ENCODE results near the gene APOC3. TPM values are rescaled to one million over a fixed set of nuclear protein-coding genes. Genes with fewer than 3 reads are reported as not detected.

The APOC3 gene
- polyA plus RNA-seq, 1 donor (not counting 4 experiments of a cell fraction or from before 2014, with no cell fraction given): not detected

GRCh38 chr11:116835042-116835772, 5.5 kb downstream of the APOC3 start:
- no peaks in the 10 kb centered on the region for H3K27me3 ChIP-seq (ENCODE audit: control insufficient read depth, extremely low read depth, insufficient read depth, low read length)
- peak overlapping the region; percentile 26 for H2AFZ ChIP-seq (ENCODE audit: control insufficient read depth, low read length)
- no peak for TF ChIP-seq CTCF (optimal IDR thresholded peaks at IDR 0.05 in 1 of 3, IDR thresholded peaks at IDR 0.05 in 1 of 3, conservative IDR thresholded peaks at IDR 0.05 in 1 of 3; ENCODE audit: extremely low read depth in 1 of 3, insufficient read depth in 2 of 3, low read length in 3 of 3)
- TF ChIP-seq EZH2 (IDR thresholded peaks at IDR 0.05; ENCODE audit: low read length): no peak
- H3K9me1 ChIP-seq (ENCODE audit: control insufficient read depth, extremely low read depth, insufficient read depth, low read length): no peaks in the 10 kb centered on the region
- dilution Hi-C loops (cut with MboI; ENCODE audit: extremely low pct_ligation_motif_present, low sequenced_read_pairs): no loop called here
- peaks cover 4% of the 10 kb centered on the region for H3K4me1 ChIP-seq (ENCODE audit: control insufficient read depth, extremely low read depth, insufficient read depth, low read length)
- DNase-seq (ENCODE audit: low read depth, low spot score) (no peak), FAIRE-seq (no peak)
- H3K27ac ChIP-seq (ENCODE audit: control insufficient read depth, insufficient read depth, low read length): no peak overlapping the region
- H3K9me3 ChIP-seq (ENCODE audit: control insufficient read depth, low read depth, low read length): no peaks in the 10 kb centered on the region
- no peaks in the 10 kb centered on the region for H4K20me1 ChIP-seq (ENCODE audit: control insufficient read depth, extremely low read depth, insufficient read depth, low read length)
- H3K4me2 ChIP-seq (ENCODE audit: control insufficient read depth, extremely low read depth, insufficient read depth, low read depth, low read length): peak overlapping the region; percentile 86
- peak overlapping the region; percentile 15 for H3K9ac ChIP-seq (ENCODE audit: control insufficient read depth, extremely low read depth, insufficient read depth, low read length)
- H3K4me3 ChIP-seq (ENCODE audit: control insufficient read depth in 2 of 3, extremely low read depth in 1 of 3, insufficient read depth in 2 of 3, low read depth in 1 of 3, low read length in 3 of 3): peak overlapping the region in 1 of 3 experiments; percentile 59
- no peaks in the 10 kb centered on the region for H3K79me2 ChIP-seq (ENCODE audit: control insufficient read depth, insufficient read depth, low read length)
- no peaks in the 10 kb centered on the region for H3K36me3 ChIP-seq (ENCODE audit: control insufficient read depth in 2 of 2, extremely low read depth in 1 of 2, insufficient read depth in 2 of 2, low read length in 2 of 2)

DNA sequence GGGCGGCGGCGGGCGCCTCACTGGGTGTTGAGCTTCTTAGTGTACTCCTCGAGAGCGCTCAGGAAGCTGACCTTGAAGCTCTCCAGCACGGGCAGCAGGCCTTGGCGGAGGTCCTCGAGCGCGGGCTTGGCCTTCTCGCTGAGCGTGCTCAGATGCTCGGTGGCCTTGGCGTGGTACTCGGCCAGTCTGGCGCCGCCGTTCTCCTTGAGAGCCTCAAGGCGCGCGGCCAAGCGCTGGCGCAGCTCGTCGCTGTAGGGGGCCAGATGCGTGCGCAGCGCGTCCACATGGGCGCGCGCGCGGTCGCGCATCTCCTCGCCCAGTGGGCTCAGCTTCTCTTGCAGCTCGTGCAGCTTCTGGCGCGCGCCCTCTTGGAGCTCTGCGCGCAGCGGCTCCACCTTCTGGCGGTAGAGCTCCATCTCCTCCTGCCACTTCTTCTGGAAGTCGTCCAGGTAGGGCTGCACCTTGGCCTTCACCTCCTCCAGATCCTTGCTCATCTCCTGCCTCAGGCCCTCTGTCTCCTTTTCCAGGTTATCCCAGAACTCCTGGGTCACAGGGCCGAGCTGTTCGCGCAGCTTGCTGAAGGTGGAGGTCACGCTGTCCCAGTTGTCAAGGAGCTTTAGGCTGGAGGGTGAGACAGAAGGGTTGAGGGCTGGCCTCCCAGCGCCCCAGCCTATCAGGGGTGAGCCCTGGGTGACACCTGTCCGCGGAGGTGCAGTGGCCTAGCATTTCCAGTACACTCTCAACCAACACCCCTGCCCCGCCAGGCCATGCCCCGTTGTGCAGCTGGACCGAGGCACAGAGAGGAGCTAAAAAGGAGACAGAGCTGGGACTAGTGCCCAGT, 6.3 kb downstream of the APOC3 start:
- FAIRE-seq: peak; percentile 48
- dilution Hi-C loops (cut with MboI; ENCODE audit: extremely low pct_ligation_motif_present, low sequenced_read_pairs): no loop called here

More for the DNA sequence above, 6.3 kb downstream of the APOC3 start:
- no peaks in the 10 kb centered on the region for H3K36me3 ChIP-seq (ENCODE audit: control insufficient read depth in 2 of 2, extremely low read depth in 1 of 2, insufficient read depth in 2 of 2, low read length in 2 of 2)
- H3K79me2 ChIP-seq (ENCODE audit: control insufficient read depth, insufficient read depth, low read length): no peaks in the 10 kb centered on the region
- peak overlapping the region; percentile 13 to 59 (median 51) for H3K4me3 ChIP-seq (ENCODE audit: control insufficient read depth in 2 of 3, extremely low read depth in 1 of 3, insufficient read depth in 2 of 3, low read depth in 1 of 3, low read length in 3 of 3)
- DNase-seq (ENCODE audit: low read depth, low spot score): peak; percentile 65
- peak; percentile 63 to 84 (median 83) for TF ChIP-seq CTCF (optimal IDR thresholded peaks at IDR 0.05 in 1 of 3, IDR thresholded peaks at IDR 0.05 in 1 of 3, conservative IDR thresholded peaks at IDR 0.05 in 1 of 3; ENCODE audit: extremely low read depth in 1 of 3, insufficient read depth in 2 of 3, low read length in 3 of 3)
- no peak for TF ChIP-seq EZH2 (IDR thresholded peaks at IDR 0.05; ENCODE audit: low read length)
- H2AFZ ChIP-seq (ENCODE audit: control insufficient read depth, low read length): peak overlapping the region; percentile 90
- no peaks in the 10 kb centered on the region for H3K9me3 ChIP-seq (ENCODE audit: control insufficient read depth, low read depth, low read length)
- H3K9me1 ChIP-seq (ENCODE audit: control insufficient read depth, extremely low read depth, insufficient read depth, low read length): no peaks in the 10 kb centered on the region
- H3K9ac ChIP-seq (ENCODE audit: control insufficient read depth, extremely low read depth, insufficient read depth, low read length): peak overlapping the region; percentile 18
- H3K27me3 ChIP-seq (ENCODE audit: control insufficient read depth, extremely low read depth, insufficient read depth, low read length): no peaks in the 10 kb centered on the region
- no peaks in the 10 kb centered on the region for H4K20me1 ChIP-seq (ENCODE audit: control insufficient read depth, extremely low read depth, insufficient read depth, low read length)
- H3K4me2 ChIP-seq (ENCODE audit: control insufficient read depth, extremely low read depth, insufficient read depth, low read depth, low read length): peak overlapping the region; percentile 86
- peaks cover 4% of the 10 kb centered on the region for H3K4me1 ChIP-seq (ENCODE audit: control insufficient read depth, extremely low read depth, insufficient read depth, low read length)
- no peak overlapping the region for H3K27ac ChIP-seq (ENCODE audit: control insufficient read depth, insufficient read depth, low read length)

All from keratinocyte (primary cell).